Melanocyte of skin (primary cell): ENCODE measurements around the gene OXSR1. TPM values are rescaled to one million over a fixed set of nuclear protein-coding genes. Genes with fewer than 3 reads are reported as not detected.

Experiments
- small RNA-seq, 2 donors: library from RNA; depleted of rRNA; stranded (forward); fragments of <200 nt; gene quantifications; one replicate each; pipeline ENCODE3, GENCODE V24; 2012
- total RNA-seq, 2 donors: library from RNA; depleted of rRNA; stranded (reverse); fragments of >200 nt; gene quantifications; 2 replicates each; pipeline ENCODE4 v1.2.3, GENCODE V29; 2012

OXSR1 gene
- total RNA-seq: 10 to 100 TPM; 31.7 to 41.3 TPM

GRCh38 chr3:38164952-38165721, at the start of gene OXSR1:
Gene OXSR1, plus strand, starts transcription at chr3:38165537. Its CDS starts 340 bp downstream, at chr3:38165877.

GRCh38 chr3:38136777-38137614, 28.3 kb upstream of the OXSR1 start, which contains the start of gene ACAA1:
Gene ACAA1, minus strand, starts transcription at chr3:38137127. Its CDS starts 92 bp downstream, at chr3:38137035.

GRCh38 chr3:38138349-38139190, 26.8 kb upstream of the OXSR1 start, which contains the start of gene MYD88:
Gene MYD88, plus strand, starts transcription at chr3:38138661. Its CDS starts 40 bp downstream, at chr3:38138701.

GRCh38 chr3:38265604-38266307, 100.4 kb downstream of the OXSR1 start, which contains the start of gene SLC22A13:
Gene SLC22A13, plus strand, starts transcription at chr3:38265812. Its CDS starts 49 bp downstream, at chr3:38265861.

GRCh38 chr3:38281895-38282686, 116.8 kb downstream of the OXSR1 start, which contains the start of gene SLC22A14:
Gene SLC22A14, plus strand, starts transcription at chr3:38282294. Its CDS starts 23,733 bp downstream, at chr3:38306027.

Small RNA genes lying within 50 kb of the gene (small RNA-seq; reads per million reads assigned to genes)
- gene RF00019 (0 reads per million in 2 donors), gene RNU6-235P (0 reads per million in 2 donors)

Other genes with a start within 250 kb of the OXSR1 start
- gene VILL, start 174.8 kb upstream of the OXSR1 start, total RNA-seq: 1 to 10 TPM; 3.7 to 5.5 TPM
- 10 to 100 TPM in 1 of 2 donors, 1 to 10 TPM in 1; 10.0 to 14.7 TPM for gene PLCD1, start 135.9 kb upstream of the OXSR1 start, total RNA-seq
- under 1 TPM in 1 of 2 donors, not detected in 1; under 0.01 TPM for gene DLEC1, start 126.3 kb upstream of the OXSR1 start, total RNA-seq
- gene ACAA1, start 28.4 kb upstream of the OXSR1 start, total RNA-seq: 10 to 100 TPM; 25.8 to 33.6 TPM
- gene MYD88, start 26.9 kb upstream of the OXSR1 start, total RNA-seq: 10 to 100 TPM; 27.9 to 44.6 TPM
- under 1 TPM; under 0.01 to 0.33 TPM for gene SLC22A13, start 100.3 kb downstream of the OXSR1 start, total RNA-seq
- gene SLC22A14, start 116.8 kb downstream of the OXSR1 start, total RNA-seq: under 1 TPM in 1 of 2 donors, not detected in 1; under 0.01 TPM
- gene XYLB, start 181.2 kb downstream of the OXSR1 start, total RNA-seq: 10 to 100 TPM; 14.8 to 25.3 TPM